OCI-M2 (cell line): Measurements from ENCODE around the gene TKTL1.
"Not testable (repeated sequence)": the region's sequence is repeated elsewhere in the genome, so short reads cannot be mapped to it uniquely, and the experiment has no call there.

Experiments used
- DNase-seq: peaks from one replicate; lab custom pipeline; 2025; ENCODE audit not compliant: unreplicated experiment; lab: John Stamatoyannopoulos, UW

Gene TKTL1

GRCh38 chrX:154341399-154342298 lies 46.1 kb downstream of the TKTL1 start:
- not testable (repeated sequence) for DNase-seq

DNA sequence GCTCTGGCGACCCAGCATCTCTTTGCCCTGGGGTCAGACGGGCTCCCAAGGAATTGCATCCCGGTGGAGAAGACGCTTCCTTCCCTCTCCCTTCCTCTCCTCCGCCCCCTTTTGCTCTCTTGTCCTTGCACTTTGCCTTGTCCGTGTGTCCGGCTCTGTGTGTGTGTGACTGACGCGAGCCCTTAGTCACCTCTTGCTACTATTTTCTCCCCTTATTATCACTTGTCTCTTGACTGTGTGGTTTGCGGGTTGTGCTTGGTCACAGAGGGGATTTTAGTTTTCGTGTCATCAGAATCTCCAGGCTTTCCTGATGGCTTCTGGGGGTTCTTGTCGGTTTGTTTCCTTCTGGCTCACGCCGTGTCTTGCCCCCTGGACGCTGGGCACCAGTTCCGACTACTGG lies 47.5 kb downstream of the TKTL1 start:
- DNase-seq: not testable (repeated sequence)

GRCh38 chrX:154343620-154344019 lies 48.0 kb downstream of the TKTL1 start:
- DNase-seq: not testable (repeated sequence)

- DNase-seq: no peak
Measured at GRCh38 chrX:154348114-154348531, 52.5 kb downstream of the TKTL1 start.

GRCh38 chrX:154348646-154349358 lies 53.2 kb downstream of the TKTL1 start:
- no peak for DNase-seq

DNA sequence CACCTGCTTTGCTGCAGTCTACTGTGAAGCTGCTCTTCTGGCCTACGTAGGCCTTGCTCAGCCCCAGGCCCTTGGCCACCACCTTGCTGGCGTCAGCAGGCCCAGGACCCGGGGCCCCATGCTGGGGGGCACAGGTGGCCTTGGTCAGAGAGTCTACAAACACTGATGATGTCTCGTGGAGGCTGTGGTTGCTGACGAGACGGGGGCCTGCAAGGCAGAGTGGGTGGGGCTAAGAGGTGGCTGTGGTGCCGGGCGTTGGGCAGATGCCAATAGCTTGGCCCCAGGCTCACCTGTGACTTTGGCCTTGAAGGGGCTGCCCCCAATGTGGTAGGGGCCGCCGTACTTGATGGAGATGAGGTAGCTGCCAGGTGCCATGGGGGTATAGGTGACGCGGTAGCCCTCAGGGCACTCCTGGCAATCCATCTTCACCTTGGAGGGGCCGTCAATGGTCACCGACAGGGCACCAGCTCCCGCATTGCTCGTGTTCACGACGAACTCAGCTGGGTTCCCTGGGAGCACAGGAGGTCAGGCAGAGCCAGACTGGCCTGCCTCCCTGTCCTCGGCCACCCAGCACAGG lies 53.9 kb downstream of the TKTL1 start:
- no peak for DNase-seq

- DNase-seq: no peak
Measured at GRCh38 chrX:154349979-154350378, 54.4 kb downstream of the TKTL1 start.

DNA sequence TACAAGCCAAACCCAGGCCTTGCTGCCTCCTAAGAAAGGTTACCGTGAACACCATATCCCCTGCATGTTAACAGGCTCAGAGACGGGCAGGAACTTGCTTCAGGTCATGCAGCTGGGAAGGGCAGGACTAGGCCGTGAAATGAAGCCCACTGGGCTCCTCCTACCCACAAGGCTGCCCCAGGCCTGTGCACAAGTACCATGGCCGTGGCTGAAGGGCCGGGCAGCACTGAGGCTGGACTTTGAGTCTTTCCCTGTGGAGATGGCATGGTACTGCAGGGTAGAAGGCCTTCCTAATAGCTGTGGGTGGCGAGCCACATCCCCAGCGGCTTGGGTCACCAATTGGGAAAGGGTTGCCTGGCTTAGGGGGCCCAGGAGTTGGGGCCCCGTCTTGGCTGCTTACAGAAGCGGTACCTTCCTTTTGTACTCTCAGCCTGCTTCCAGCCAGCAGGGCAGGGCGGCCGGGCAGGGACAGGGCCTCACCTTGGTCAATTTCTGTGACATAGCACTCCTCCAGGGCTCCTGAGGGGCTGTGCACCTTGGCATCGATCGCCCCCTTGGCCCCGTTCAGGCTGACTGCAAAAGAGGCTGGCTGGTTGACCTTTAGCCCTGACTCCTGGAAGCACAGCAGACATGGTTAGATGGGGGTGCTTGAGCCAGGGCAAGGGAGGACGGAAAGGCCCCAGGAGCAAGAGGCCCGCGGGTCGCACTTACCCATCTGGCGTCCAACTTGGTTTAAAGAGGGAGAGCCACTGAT lies 55.0 kb downstream of the TKTL1 start:
- no peak for DNase-seq

DNA sequence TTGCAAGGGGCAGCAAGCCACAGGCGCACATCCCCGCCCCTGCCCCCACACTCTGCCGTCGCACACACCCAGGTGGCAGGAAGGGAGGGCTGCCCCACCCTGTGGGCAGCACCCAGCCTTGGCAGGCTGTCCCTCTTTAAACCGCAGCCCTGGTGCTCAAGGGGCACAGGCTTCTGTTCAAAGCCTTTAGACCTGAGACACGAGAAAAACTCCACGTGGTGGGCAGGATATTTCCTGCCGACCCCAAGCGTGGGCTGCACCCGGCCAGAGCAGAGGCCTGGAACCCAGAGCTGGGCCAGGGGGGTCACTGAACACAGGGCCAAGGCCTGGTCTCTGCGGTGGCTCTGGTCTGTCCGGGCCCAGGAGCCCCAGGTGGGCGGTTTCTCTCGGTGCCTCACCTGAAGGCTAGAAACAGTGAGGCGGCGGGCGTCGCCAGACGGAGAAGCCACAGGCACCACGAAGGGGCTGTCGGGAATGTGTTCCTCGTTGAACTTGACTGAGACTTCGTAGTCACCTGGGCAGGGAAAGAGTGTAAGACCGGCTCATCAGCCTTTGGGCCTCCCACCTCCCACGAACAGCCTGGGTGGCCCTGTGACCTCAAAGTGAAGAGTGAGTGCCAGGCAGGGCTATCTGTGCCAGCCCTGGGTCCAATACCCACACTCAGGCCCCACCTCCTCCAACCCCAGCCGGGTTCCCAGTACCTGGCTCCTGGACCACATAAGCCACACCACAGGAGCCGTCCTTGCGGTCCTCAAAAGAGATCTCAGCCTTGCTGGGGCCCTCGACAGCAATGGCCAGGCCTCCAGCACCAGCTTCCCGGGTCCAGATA lies 55.8 kb downstream of the TKTL1 start:
- no peak for DNase-seq

GRCh38 chrX:154352012-154352401 lies 56.4 kb downstream of the TKTL1 start:
- DNase-seq: no peak

- no peak for DNase-seq
Measured at GRCh38 chrX:154352466-154352865, 56.9 kb downstream of the TKTL1 start.

DNA sequence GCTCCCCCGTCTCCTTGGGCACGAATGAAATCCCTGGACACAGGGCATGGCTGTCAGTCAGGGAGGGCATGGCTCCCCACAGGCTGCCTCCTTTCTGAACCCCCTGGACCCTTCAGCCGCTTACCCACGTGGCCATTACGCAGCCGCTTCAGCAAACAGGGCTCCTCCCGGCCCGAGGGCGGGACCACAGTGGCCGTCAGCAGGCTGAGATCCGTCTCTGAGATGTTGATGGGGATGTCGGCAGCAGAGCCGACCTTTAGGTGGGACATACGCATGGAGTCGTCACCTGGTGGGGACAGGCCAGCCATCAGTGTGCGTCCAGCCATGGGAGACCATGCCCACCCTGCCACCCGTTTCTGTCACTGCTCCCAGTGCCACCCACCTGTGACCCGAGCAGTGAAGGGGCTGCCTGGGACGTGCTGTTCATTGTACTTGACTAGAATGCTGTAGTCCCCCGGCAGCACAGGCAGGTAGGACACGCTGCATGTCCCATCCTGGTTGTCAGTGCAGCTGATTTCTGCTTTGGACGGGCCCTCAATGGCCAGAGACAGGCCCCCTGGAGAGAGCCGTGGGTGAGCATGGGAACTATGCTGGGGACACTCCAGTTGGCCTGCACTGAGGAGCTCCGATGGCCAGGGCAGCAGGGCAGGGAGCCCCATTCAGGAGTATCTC lies 57.7 kb downstream of the TKTL1 start:
- DNase-seq: no peak

- no peak for DNase-seq
Measured at GRCh38 chrX:154354013-154354412, 58.4 kb downstream of the TKTL1 start.

DNA sequence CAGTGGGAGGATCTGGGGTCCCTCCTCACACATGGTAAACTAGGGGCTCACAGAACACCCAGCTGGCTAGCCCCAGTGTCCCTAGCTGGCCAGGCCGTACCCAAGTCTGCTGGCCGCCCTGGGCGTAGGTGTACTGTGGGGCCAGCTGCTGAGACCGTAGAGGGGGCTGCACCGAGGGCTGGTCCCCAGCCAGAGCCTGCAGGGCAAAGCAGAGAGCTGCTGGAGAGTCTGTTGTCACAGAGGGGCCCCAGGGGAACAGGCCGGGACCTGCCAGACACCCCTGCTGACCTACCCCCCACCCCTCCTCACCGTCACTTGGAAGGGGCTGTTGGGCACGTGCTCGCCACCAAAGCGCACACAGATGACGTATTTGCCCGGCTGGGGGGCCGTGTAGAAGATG lies 58.9 kb downstream of the TKTL1 start:
- no peak for DNase-seq

GRCh38 chrX:154355094-154355775 lies 59.6 kb downstream of the TKTL1 start:
- no peak for DNase-seq

DNA sequence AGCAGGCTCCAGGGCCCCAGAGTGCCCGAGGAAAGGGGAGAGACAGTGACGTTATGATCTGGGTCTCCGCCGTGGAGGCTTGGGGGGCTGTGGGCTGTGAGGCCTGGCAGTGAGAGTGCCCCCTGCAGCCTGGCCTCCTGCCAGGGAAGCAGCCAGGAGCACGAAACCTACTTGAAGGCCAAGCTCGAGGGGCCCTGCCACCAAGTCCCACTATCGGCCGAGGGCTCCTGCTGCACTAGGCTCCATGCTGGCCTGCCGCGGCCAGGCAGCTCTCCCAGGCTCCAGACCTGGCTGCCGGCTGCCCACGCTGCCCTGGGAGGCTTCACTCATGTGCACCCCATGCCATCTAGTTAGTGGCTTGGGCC lies 60.2 kb downstream of the TKTL1 start:
- DNase-seq: no peak

DNA sequence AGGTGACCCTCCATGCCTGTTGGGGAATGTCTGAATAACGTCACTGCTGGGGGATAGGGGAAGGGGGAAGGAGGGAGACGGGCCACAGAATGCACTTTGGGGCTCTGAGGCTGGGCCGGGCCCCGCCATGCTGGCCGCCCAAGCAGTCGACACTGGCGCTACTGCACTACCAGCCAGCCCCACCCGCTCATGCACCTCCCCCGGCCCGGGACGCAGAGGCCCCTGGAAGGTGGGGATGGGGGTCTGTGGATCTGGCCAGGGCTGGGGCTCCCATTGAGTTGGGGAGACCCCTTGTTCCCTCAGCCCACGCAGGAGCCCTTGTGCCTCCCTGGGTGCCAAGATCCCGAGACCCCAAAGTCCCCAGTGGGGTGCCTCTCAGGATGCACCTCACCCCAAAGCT lies 61.0 kb downstream of the TKTL1 start:
- no peak for DNase-seq

- DNase-seq: no peak
Measured at GRCh38 chrX:154357205-154357604, 61.6 kb downstream of the TKTL1 start.

DNA sequence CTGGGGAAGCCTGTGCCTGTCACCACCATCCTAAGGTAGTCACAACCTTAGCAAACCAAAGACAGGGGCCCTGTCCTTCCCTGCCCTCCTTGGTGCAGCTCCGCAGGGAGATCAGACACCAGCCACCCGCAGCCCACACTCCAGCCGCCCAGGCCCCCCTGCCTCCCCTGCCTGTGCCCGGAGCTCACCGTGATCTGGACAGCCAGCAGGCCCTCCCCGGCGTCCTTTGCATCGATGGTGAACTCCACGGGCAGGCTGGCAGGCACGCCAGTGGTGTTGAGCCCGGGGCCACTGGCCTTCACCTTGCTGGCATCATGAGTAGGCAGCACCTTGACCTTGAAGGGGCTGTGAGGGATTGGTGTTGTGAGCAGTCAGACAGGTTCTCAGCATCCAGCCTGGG lies 62.4 kb downstream of the TKTL1 start:
- DNase-seq: no peak
